ENCODE measurements around the gene IQSEC1.

GRCh38 chr3:13018043-13018451 is 55.2 kb downstream of the IQSEC1 start:
- no peak for TF ChIP-seq CTCF (IDR thresholded peaks at IDR 0.05)
- no peak for TF ChIP-seq POLR2A (IDR thresholded peaks at IDR 0.05)

All from Peyer's patch (tissue), 4 donors.